Measurements from ENCODE around the gene ANGPT4. TPM values are rescaled to one million over a fixed set of nuclear protein-coding genes. Genes with fewer than 3 reads are reported as not detected.

ANGPT4 gene
- polyA plus RNA-seq, 1 experiment, result not detected

DNA sequence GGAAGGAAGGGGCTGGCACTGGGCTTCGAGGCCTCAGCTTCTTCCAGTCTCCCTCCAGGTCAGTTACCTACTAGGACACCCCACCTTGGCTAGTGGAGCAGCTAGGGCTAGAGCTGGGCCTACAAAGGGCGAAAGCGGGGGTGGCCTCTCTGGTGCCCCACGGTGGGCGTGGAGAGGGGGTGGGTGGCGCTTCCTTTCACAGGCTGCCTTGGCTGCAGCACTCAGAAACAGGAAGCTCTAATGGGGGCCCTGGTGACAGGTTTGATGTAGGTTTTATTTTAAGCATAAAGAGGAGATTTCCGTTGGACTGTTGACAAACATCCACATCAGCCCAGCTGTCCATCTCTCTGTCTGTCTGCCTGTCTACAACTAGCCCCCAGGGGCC, 69.2 kb downstream of the ANGPT4 start:
- Histone ChIP-seq H3K27me3 (ENCODE audit: control insufficient read depth, insufficient read depth, low read length) (no peaks in the 10 kb centered on the region), H3K4me3 (ENCODE audit: low read depth, low read length) (no peak overlapping the region), H3K36me3 (ENCODE audit: control insufficient read depth, insufficient read depth, low read length) (no peaks in the 10 kb centered on the region; the same call in 1 of the 2 replicates)
- ChIA-PET POLR2A (no interaction called here), CTCF (interaction anchor here (1.6 kb wide), 1 partner anchor 9 kb away, joined by 4 read pairs; no protein-coding TSS in a partner anchor)
- no peak for DNase-seq (ENCODE audit: low read depth)
- TF ChIP-seq, protein P1, sequence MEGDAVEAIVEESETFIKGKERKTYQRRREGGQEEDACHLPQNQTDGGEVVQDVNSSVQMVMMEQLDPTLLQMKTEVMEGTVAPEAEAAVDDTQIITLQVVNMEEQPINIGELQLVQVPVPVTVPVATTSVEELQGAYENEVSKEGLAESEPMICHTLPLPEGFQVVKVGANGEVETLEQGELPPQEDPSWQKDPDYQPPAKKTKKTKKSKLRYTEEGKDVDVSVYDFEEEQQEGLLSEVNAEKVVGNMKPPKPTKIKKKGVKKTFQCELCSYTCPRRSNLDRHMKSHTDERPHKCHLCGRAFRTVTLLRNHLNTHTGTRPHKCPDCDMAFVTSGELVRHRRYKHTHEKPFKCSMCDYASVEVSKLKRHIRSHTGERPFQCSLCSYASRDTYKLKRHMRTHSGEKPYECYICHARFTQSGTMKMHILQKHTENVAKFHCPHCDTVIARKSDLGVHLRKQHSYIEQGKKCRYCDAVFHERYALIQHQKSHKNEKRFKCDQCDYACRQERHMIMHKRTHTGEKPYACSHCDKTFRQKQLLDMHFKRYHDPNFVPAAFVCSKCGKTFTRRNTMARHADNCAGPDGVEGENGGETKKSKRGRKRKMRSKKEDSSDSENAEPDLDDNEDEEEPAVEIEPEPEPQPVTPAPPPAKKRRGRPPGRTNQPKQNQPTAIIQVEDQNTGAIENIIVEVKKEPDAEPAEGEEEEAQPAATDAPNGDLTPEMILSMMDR (IDR thresholded peaks at IDR 0.05; ENCODE audit: insufficient read depth, low read depth, low read length), result no peak

DNA sequence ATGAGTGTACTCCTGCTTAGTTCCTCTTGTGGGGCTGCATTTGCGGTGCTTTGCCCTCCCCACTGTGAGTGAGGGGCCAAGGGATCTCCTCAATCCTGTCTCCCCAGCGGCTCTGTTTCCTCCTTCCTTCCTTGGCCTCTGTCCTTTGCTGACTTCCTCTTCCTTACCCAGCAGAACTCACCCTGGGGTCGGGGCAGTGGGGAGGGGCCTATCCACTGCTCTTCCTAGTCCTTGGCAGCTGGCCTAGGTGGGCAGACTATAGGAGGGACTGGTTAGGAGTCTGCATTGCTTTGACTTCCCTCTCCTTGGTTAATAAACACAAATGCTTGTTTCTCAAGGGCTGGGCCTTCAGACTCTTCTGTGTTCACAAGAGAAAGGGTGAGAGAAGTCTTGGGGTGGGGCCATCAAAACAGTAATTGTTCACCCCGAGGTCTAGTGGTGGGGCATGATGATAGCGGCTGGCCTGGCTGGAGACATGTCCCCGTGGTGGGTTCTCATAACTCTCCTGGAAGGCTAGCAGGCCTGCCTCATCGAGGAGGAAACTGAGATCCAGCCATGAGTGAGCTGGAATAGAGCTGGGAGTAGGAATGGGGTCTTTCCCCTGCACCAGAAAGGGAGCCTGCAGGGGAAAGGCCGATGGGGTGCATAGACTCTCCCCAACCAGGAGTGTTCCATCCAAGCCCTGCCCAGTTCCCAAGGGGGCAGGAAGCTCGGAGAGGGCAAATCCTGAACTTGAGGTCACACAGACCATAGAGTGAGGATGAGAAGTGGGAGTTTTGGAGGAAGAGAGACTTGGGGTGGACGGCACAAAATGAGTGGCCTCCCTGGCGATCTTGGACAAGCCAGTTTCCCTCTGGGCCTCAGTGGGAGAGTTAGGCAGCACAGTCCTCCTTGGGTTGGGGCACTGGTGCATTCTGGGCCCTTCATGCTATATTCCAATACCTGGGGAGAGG, 69.9 kb downstream of the ANGPT4 start:
- DNase-seq (ENCODE audit: low read depth), result no peak
- ChIA-PET POLR2A (no interaction called here), CTCF (interaction anchor here (1.6 kb wide), 1 partner anchor 8 kb away, joined by 4 read pairs; no protein-coding TSS in a partner anchor)
- TF ChIP-seq, protein P1 (IDR thresholded peaks at IDR 0.05; ENCODE audit: insufficient read depth, low read depth, low read length), result no peak
- no peaks in the 10 kb centered on the region; the same call in 1 of the 2 replicates for H3K36me3 ChIP-seq (ENCODE audit: control insufficient read depth, insufficient read depth, low read length)
- H3K4me3 ChIP-seq (ENCODE audit: low read depth, low read length), result no peak overlapping the region
- no peaks in the 10 kb centered on the region for H3K27me3 ChIP-seq (ENCODE audit: control insufficient read depth, insufficient read depth, low read length)

GRCh38 chr20:845226-845868, 70.8 kb downstream of the ANGPT4 start:
- POLR2A ChIA-PET, result no interaction called here
- CTCF ChIA-PET, result interaction anchor here (1.4 kb wide), 1 partner anchor 11 kb away, joined by 5 read pairs; the partner anchor contains the start of gene FAM110A

DNA sequence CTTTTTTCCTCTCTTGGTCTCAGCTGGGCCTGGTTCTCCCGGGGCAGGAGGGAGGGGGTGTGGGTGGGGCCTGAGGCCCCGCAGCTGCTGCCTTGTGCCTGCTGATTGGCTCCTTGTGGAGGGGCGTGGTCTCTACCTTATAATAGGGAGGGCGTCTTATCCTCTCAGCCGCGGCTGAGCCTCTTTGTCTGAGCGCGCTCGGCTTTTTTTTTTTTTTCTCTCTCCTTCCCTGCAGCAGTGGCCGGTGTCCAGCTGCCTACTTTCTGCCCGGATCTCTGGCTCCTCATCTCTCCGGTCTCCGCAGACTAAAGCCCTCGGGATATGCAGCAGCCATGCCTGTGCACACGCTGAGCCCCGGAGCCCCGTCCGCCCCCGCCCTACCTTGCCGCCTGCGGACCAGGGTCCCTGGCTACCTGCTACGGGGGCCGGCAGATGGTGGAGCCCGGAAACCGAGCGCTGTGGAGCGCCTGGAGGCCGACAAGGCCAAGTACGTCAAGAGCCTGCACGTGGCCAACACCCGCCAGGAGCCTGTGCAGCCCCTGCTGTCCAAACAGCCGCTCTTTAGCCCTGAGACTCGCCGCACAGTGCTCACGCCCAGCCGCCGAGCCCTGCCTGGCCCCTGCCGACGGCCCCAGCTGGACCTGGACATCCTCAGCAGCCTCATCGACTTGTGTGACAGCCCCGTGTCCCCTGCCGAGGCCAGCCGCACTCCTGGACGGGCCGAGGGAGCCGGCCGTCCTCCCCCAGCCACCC, 71.5 kb downstream of the ANGPT4 start:
- ChIA-PET POLR2A (interaction anchor here (0.6 kb wide), 1 partner anchor 271 kb away, joined by 10 read pairs; no protein-coding TSS in a partner anchor), CTCF (interaction anchor here (1.4 to 1.5 kb wide), 3 partner anchors 9 to 112 kb away, joined by 3 to 5 read pairs (median 5); partner anchors contain the start of gene FAM110A)
- Histone ChIP-seq H3K36me3 (ENCODE audit: control insufficient read depth, insufficient read depth, low read length) (no peaks in the 10 kb centered on the region; the same call in 1 of the 2 replicates), H3K4me3 (ENCODE audit: low read depth, low read length) (peak overlapping the region; percentile 37), H3K27me3 (ENCODE audit: control insufficient read depth, insufficient read depth, low read length) (no peaks in the 10 kb centered on the region)
- TF ChIP-seq, protein P1 (IDR thresholded peaks at IDR 0.05; ENCODE audit: insufficient read depth, low read depth, low read length), result no peak
- peak; percentile 54 for DNase-seq (ENCODE audit: low read depth)

More at GRCh38 chr20:845226-845868, 70.8 kb downstream of the ANGPT4 start:
- TF ChIP-seq, protein P1 (IDR thresholded peaks at IDR 0.05; ENCODE audit: insufficient read depth, low read depth, low read length), result no peak
- H3K36me3 ChIP-seq (ENCODE audit: control insufficient read depth, insufficient read depth, low read length), result no peaks in the 10 kb centered on the region; the same call in 1 of the 2 replicates
- DNase-seq (ENCODE audit: low read depth), result no peak
- H3K4me3 ChIP-seq (ENCODE audit: low read depth, low read length), result no peak overlapping the region
- no peaks in the 10 kb centered on the region for H3K27me3 ChIP-seq (ENCODE audit: control insufficient read depth, insufficient read depth, low read length)
